Heart left ventricle (tissue), 16 donors: ENCODE measurements around the gene SMC1B. TPM values are rescaled to one million over a fixed set of nuclear protein-coding genes. Genes with fewer than 3 reads are reported as not detected.
A peak's percentile ranks its signal among the peaks of the same experiment; 100 is the strongest.

ENCODE experiments used
- ATAC-seq, 4 donors: fragments of 200-7000 bp; cut with Tn5 transposase; one replicate each; pipeline ENCODE4 v1.9.1; 2020 to 2022; ENCODE audit warnings: moderate library complexity in 4 of 4, mild to moderate bottlenecking in 3 of 4, moderate number of reproducible peaks in 1 of 4
- DNase-seq, 5 donors: peaks; one replicate each; pipeline ENCODE4 v3.0.0-alpha.2; 2020
- H3K27ac ChIP-seq, 12 donors: fragments of 200-600 bp; sonication (generic) in 4 of 12; one replicate each; pipeline versions ENCODE4 v1.5.0 to v1.8.0; 2016 to 2022; ENCODE audit warnings: mild to moderate bottlenecking in 2 of 12
- H3K27me3 ChIP-seq, 9 donors: fragments of 200-600 bp; sonication (generic) in 2 of 9; one replicate each; pipeline versions ENCODE4 v1.5.1 to v1.8.0; 2016 to 2022; ENCODE audit warnings: mild to moderate bottlenecking in 3 of 9
- H3K36me3 ChIP-seq, 9 donors: fragments of 200-600 bp; sonication (generic) in 2 of 9; one replicate each; pipeline versions ENCODE4 v1.5.0 to v1.8.0; 2018 to 2022; ENCODE audit warnings: mild to moderate bottlenecking in 2 of 9
- H3K4me1 ChIP-seq, 12 donors: fragments of 200-600 bp; sonication (generic) in 4 of 12; one replicate each; pipeline versions ENCODE4 v1.5.0 to v1.8.0; 2016 to 2022; ENCODE audit warnings: mild to moderate bottlenecking in 3 of 12
- H3K4me3 ChIP-seq, 12 donors: fragments of 200-600 bp; sonication (generic) in 4 of 12; one replicate each; pipeline versions ENCODE4 v1.5.0 to v1.8.0; 2017 to 2022; ENCODE audit warnings: mild to moderate bottlenecking in 9 of 12, moderate library complexity in 4 of 12
- H3K9me3 ChIP-seq, 12 donors: fragments of 200-600 bp; sonication (generic) in 4 of 12; one replicate each; pipeline versions ENCODE4 v1.5.0 to v1.8.0; 2016 to 2022; ENCODE audit warnings: mild to moderate bottlenecking in 1 of 12
- CTCF ChIP-seq, 12 donors: fragments of 200-600 bp; sonication (generic) in 4 of 12; IDR thresholded peaks; one replicate each; pipeline versions ENCODE4 v1.5.0 to v1.8.0; 2018 to 2022; ENCODE audit warnings: antibody characterized with exemption in 12 of 12, mild to moderate bottlenecking in 5 of 12
- POLR2A ChIP-seq, 2 donors: fragments of 450-650 bp; IDR thresholded peaks; one replicate each; pipeline ENCODE4 v1.6.1; 2017; ENCODE audit warnings: antibody characterized with exemption in 2 of 2, mild to moderate bottlenecking in 2 of 2, moderate library complexity in 2 of 2
- WGBS, 4 donors: extraction: QIAGEN DNeasy Blood & Tissue Kit in 2 of 4; methylation state at CpG; one replicate each; pipeline versions ENCODE4 v1.1.5 to v1.1.7; 2013 to 2018; 5-methylcytosine and 5-hydroxymethylcytosine counted together
- intact Hi-C, 10 donors: fragments of 100-400 bp; cut with DNase I; formaldehyde crosslinking; loops; one replicate each; pipeline versions ENCODE4 v1.11.1 to v1.14.2; 2022
- polyA plus RNA-seq, 2 donors: library from polyadenylated mRNA; stranded (reverse); fragments of 200-250 nt; gene quantifications; one replicate each; pipeline ENCODE4 v1.2.3, GENCODE V29; 2013
- total RNA-seq, 9 donors: library from RNA; depleted of rRNA in 2 of 9; stranded (reverse); fragments of >200 nt in 2 of 9; fragmentation: NEBNext Ultra II Directional in 3 of 9; extraction: Animal tissue kit (Norgen Biotek cat#: 25700) in 3 of 9; gene quantifications; one replicate each; pipeline versions ENCODE4 v1.1.0 to v1.2.4, GENCODE V29; 2016 to 2023
- donor health status: ischemic (EF 13 %, LVEDD 7.1; RV severe dilation, severe dysfunction).
- donor health status: healthy with polysubstance abuse.
- donor health status: DM: no; HTN: yes; CAD: no.
- donor health status: DM: no; HTN: no; CAD: no.
- donor health status: ischemic (EF 25% LVEDD 6.9; RV normal size, moderate dysfunction).
- donor health status: ischemic (EF 25% LVEDD 5.7; RV mildly dilated, moderate dysfunction).
- donor health status: healthy.
- donor health status: DM: yes; HTN: yes; CAD: no.
- donor health status: ischemic (EF 35%, LVEDD 5.7; RV mildly dilated, moderate dysfunction).
- donor health status: nonischemic (EF 11% LVEDD 7.7; RV severe dilation, severe dysfunction).
- donor health status: DM: yes; HTN: yes; CAD: no.
- donor health status: PGD.
- donor health status: ischemic (EF 29% LVEDD 5.4; RV normal size, mild dysfunction).
- donor health status: nonischemic (EF 23%, LVEDD 6.1; RV moderate dilation, normal function).

The SMC1B gene
- total and polyA plus RNA-seq, 11 donors, result not detected

GRCh38 chr22:45460288-45461109, 47.1 kb upstream of the SMC1B start:
- peaks cover 0 to 6% (median 0%) of the 10 kb centered on the region in 12 donors for H3K9me3 ChIP-seq
- peak; percentile 94 to 98 (median 97) for ATAC-seq
- 54 to 62% (median 61%) methylated on average over 13 to 14 of the region's 14 CpGs for WGBS, 4 donors
- peaks cover 0 to 2% (median 0%) of the 10 kb centered on the region in 9 donors for H3K27me3 ChIP-seq
- no peaks in the 10 kb centered on the region for H3K36me3 ChIP-seq
- DNase-seq, result peak; percentile 76 to 91 (median 80)
- H3K4me3 ChIP-seq, result no peak overlapping the region
- peaks cover 0 to 19% (median 4%) of the 10 kb centered on the region in 12 donors for H3K4me1 ChIP-seq
- H3K27ac ChIP-seq, result peak overlapping the region in 10 of 12 donors; percentile 16 to 82 (median 62)
- TF ChIP-seq CTCF (IDR thresholded peaks at IDR 0.05) (no peak), POLR2A (IDR thresholded peaks at IDR 0.05) (no peak)
- intact Hi-C loops, result loop anchor here in 1 of 10 donors (1.0 kb wide), 1 partner anchor 21 kb away; no protein-coding TSS in a partner anchor

- peaks cover 0 to 19% (median 4%) of the 10 kb centered on the region in 12 donors for H3K4me1 ChIP-seq
- H3K4me3 ChIP-seq, result no peak overlapping the region
- intact Hi-C loops, result loop anchor here in 1 of 10 donors (5.0 kb wide), 1 partner anchor 38 kb away; no protein-coding TSS in a partner anchor
- peak overlapping the region in 8 of 12 donors; percentile 58 to 82 (median 64) for H3K27ac ChIP-seq
- H3K36me3 ChIP-seq, result no peaks in the 10 kb centered on the region
- DNase-seq, result no peak
- H3K27me3 ChIP-seq, result peaks cover 0 to 5% (median 0%) of the 10 kb centered on the region in 9 donors
- TF ChIP-seq POLR2A (IDR thresholded peaks at IDR 0.05), result no peak
- TF ChIP-seq CTCF (IDR thresholded peaks at IDR 0.05), result no peak
- no peak for ATAC-seq
- H3K9me3 ChIP-seq, result peaks cover 0 to 6% (median 0%) of the 10 kb centered on the region in 12 donors
- 88 to 91% (median 90%) methylated on average over 8 of the region's 8 CpGs for WGBS, 4 donors
These were observed 45.8 kb upstream of the SMC1B start for GRCh38 chr22:45459235-45459634.

- ATAC-seq, result no peak
- Histone ChIP-seq H3K36me3 (no peaks in the 10 kb centered on the region), H3K9me3 (peaks cover 0 to under 1% (median 0%) of the 10 kb centered on the region in 12 donors), H3K4me3 (no peak overlapping the region), H3K27ac (no peak overlapping the region), H3K27me3 (peaks cover 0 to 5% (median 0%) of the 10 kb centered on the region in 9 donors), H3K4me1 (peaks cover 0 to 19% (median 4%) of the 10 kb centered on the region in 12 donors)
- intact Hi-C loops, result loop anchor here in 1 of 10 donors (5.0 kb wide), 1 partner anchor 39 kb away; no protein-coding TSS in a partner anchor
- no peak for DNase-seq
- TF ChIP-seq CTCF (IDR thresholded peaks at IDR 0.05) (no peak), POLR2A (IDR thresholded peaks at IDR 0.05) (no peak)
- 95 to 96% (median 96%) methylated on average over 13 of the region's 13 CpGs for WGBS, 4 donors
These were observed 45.1 kb upstream of the SMC1B start for GRCh38 chr22:45458532-45458931.

- H3K4me1 ChIP-seq, result peaks cover 0 to 30% (median 4%) of the 10 kb centered on the region in 12 donors
- no peak for DNase-seq
- H3K4me3 ChIP-seq, result no peak overlapping the region
- no peak for TF ChIP-seq CTCF (IDR thresholded peaks at IDR 0.05)
- no peak for TF ChIP-seq POLR2A (IDR thresholded peaks at IDR 0.05)
- H3K27me3 ChIP-seq, result peaks cover 0 to 5% (median 0%) of the 10 kb centered on the region in 9 donors
- H3K9me3 ChIP-seq, result no peaks in the 10 kb centered on the region
- intact Hi-C loops, result loop anchor here in 1 of 10 donors (5.0 kb wide), 1 partner anchor 40 kb away; no protein-coding TSS in a partner anchor
- 61 to 91% (median 86%) methylated on average over 4 to 8 of the region's 8 CpGs for WGBS, 4 donors
- no peak for ATAC-seq
- no peak overlapping the region for H3K27ac ChIP-seq
- no peaks in the 10 kb centered on the region for H3K36me3 ChIP-seq
These were observed 43.4 kb upstream of the SMC1B start for GRCh38 chr22:45456811-45457210.
